SH-SY5Y (cell line): ENCODE results near the gene GSTM4.

Experiments used
- GATA2 ChIP-seq: IDR thresholded peaks from 2 replicates; pipeline ENCODE4 v1.6.1; 2011; ENCODE audit warnings: mild to moderate bottlenecking, low read depth, low read length
- GATA3 ChIP-seq: IDR thresholded peaks from 2 replicates; pipeline ENCODE4 v1.6.1; 2011; ENCODE audit warnings: low read depth, mild to moderate bottlenecking, low read length, moderate library complexity

DNA sequence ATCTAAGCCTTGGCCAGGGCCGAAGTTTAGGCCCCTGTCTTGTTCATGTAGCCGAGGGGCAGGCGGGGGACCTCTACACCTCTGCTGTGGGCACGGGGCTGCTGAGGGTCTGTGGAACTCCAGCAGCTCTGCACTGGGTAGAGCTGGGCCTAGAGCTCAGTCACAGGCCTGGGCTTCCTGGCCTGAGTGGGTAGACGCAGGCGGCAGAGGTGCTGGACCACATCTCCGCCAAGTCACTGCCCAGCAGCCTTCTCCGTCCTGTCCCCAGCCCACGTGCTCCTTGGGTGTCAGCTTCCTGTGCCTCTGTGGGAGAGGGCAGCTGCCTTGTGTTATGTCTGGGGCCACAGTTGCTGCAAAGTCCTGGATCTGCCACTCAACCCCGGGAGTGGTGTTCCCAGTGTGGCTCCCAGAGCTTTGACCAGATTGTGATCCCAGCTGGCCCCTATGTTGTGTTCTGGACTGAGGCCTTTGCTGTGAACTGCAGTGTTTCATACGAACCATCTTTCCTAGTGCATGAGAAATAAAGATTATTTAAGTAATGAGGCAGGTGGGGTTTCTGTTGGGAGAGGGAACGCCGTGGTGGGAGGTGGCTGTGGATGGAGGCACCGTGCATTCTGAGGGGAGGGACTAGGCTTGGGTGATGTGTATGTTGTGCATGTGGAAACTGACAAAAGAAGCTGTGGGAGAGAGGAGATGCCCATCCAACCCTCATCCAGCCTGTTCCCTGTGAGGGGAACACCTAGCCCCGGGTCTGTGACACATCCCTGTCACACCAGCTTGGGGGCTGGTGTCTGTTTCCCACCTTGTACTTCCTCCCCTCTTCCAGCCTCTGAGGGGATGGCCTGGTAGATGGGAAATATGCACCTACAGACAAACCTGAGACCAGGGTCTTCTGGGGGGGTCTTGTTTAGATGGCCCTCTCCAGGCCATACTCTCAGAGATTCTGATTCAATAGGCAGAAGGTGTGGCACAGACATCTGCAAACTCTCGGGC is 24.1 kb upstream of the GSTM4 start:
- TF ChIP-seq GATA2 (no peak), GATA3 (no peak)
